B cell (primary cell): ENCODE data around the gene SNX14. TPM values are rescaled to one million over a fixed set of nuclear protein-coding genes. Genes with fewer than 3 reads are reported as not detected.
A peak's percentile ranks its signal among the peaks of the same experiment; 100 is the strongest.

ENCODE experiments used
- ATAC-seq: fragments of 200-7000 bp; cut with Tn5 transposase; one replicate; pipeline ENCODE4 v1.10.0; 2021; ENCODE audit warnings: low read depth, mild to moderate bottlenecking, moderate number of reproducible peaks, moderate library complexity
- CTCF ChIA-PET: fragments of 350-600 bp; sonication (Branson Sonifier 250); formaldehyde crosslinking; loops from one replicate; lab custom pipeline; 2021; ENCODE audit warnings: antibody characterized with exemption, inconsistent platforms; lab: Charles Lee
- POLR2A ChIA-PET: fragments of 350-600 bp; sonication (Branson Sonifier 250); formaldehyde crosslinking; loops from one replicate; lab custom pipeline; 2021; ENCODE audit warnings: antibody characterized with exemption; lab: Charles Lee
- DNase-seq: peaks from one replicate; pipeline ENCODE4 v3.0.0; 2013
- H2AFZ ChIP-seq: 2 replicates; pipeline ENCODE4 v1.6.1; 2012; ENCODE audit warnings: mild to moderate bottlenecking, low read depth, low read length; ENCODE audit not compliant: insufficient read depth, poor library complexity, severe bottlenecking
- H3K27ac ChIP-seq, 2 donors: 1 replicate in 1 of 2; 2 replicates in 1 of 2; pipeline ENCODE4 v1.5.1; 2012 to 2013; ENCODE audit warnings: low read length in 2 of 2, mild to moderate bottlenecking in 2 of 2, moderate library complexity in 1 of 2
- H3K27me3 ChIP-seq, 4 experiments: fragments of 200-600 bp in 1 of 4; sonication (generic) in 1 of 4; replicated peaks in 1 of 4; 1 replicate in 2 of 4; 2 replicates in 2 of 4; pipeline versions ENCODE4 v1.6.1 to v1.7.0; 2013 to 2016; ENCODE audit warnings: low read length in 3 of 4, mild to moderate bottlenecking in 2 of 4, mixed read lengths in 1 of 4, moderate library complexity in 1 of 4; ENCODE audit not compliant: insufficient read depth in 4 of 4, control insufficient read depth in 3 of 4; ENCODE audit errors: control extremely low read depth in 1 of 4
- H3K36me3 ChIP-seq, 2 experiments: replicated peaks in 1 of 2; 1 replicate in 1 of 2; 2 replicates in 1 of 2; pipeline versions ENCODE4 v1.6.1 to v1.7.1; 2013; ENCODE audit warnings: low read length in 1 of 2; ENCODE audit not compliant: insufficient read depth in 2 of 2, control insufficient read depth in 1 of 2; ENCODE audit errors: control extremely low read depth in 1 of 2, extremely low read depth in 1 of 2
- H3K4me1 ChIP-seq, 2 donors: fragments of 200-600 bp in 1 of 2; sonication (generic) in 1 of 2; 1 replicate in 1 of 2; 2 replicates in 1 of 2; pipeline versions ENCODE4 v1.5.1 to v1.6.1; 2013 to 2017; ENCODE audit warnings: low read length in 2 of 2; ENCODE audit not compliant: control insufficient read depth in 2 of 2, insufficient read depth in 2 of 2
- H3K4me2 ChIP-seq: replicated peaks from 2 replicates; pipeline ENCODE3; 2012; ENCODE audit warnings: mild to moderate bottlenecking, low read depth, low read length; ENCODE audit not compliant: poor library complexity, severe bottlenecking
- H3K4me3 ChIP-seq, 5 experiments: fragments of 200-600 bp in 1 of 5; sonication (generic) in 1 of 5; 1 replicate in 3 of 5; 2 replicates in 2 of 5; pipeline versions ENCODE4 v1.5.1 to v1.7.0; 2011 to 2016; ENCODE audit warnings: low read length in 4 of 5, mild to moderate bottlenecking in 4 of 5, low read depth in 2 of 5, control low read depth in 1 of 5, moderate library complexity in 1 of 5; ENCODE audit not compliant: insufficient read depth in 1 of 5; ENCODE audit errors: control extremely low read depth in 1 of 5, extremely low read depth in 1 of 5
- H3K79me2 ChIP-seq: fragments of 200-600 bp; sonication (generic); one replicate; pipeline ENCODE4 v1.6.0; 2016; ENCODE audit warnings: low read length; ENCODE audit not compliant: control insufficient read depth, insufficient read depth
- H3K9ac ChIP-seq: fragments of 200-600 bp; sonication (generic); 2 replicates; pipeline ENCODE4 v1.6.1; 2017; ENCODE audit warnings: mild to moderate bottlenecking, low read length, moderate library complexity
- H3K9me3 ChIP-seq, 3 donors: one replicate each; pipeline versions ENCODE4 v1.6.1 to v1.7.1; 2013; ENCODE audit warnings: low read length in 2 of 3; ENCODE audit not compliant: control insufficient read depth in 2 of 3, insufficient read depth in 1 of 3; ENCODE audit errors: control extremely low read depth in 1 of 3
- H4K20me1 ChIP-seq: 2 replicates; pipeline ENCODE4 v1.6.0; 2012; ENCODE audit warnings: mild to moderate bottlenecking, low read length; ENCODE audit not compliant: insufficient read depth, control insufficient read depth, poor library complexity, severe bottlenecking
- H3K27ac Mint-ChIP-seq: one replicate; pipeline ENCODE4 v1.8.0; 2021; ENCODE audit warnings: mixed read lengths
- H3K27me3 Mint-ChIP-seq: one replicate; pipeline ENCODE4 v1.8.0; 2021; ENCODE audit warnings: mixed read lengths
- H3K4me1 Mint-ChIP-seq: one replicate; pipeline ENCODE4 v1.8.0; 2021; ENCODE audit warnings: mixed read lengths
- H3K4me3 Mint-ChIP-seq: one replicate; pipeline ENCODE4 v1.8.0; 2021; ENCODE audit warnings: mixed read lengths
- H3K9me3 Mint-ChIP-seq: one replicate; pipeline ENCODE4 v1.8.0; 2022; ENCODE audit warnings: mixed read lengths; ENCODE audit not compliant: insufficient read depth
- EZH2 ChIP-seq: IDR thresholded peaks from 2 replicates; pipeline ENCODE4 v1.6.1; 2012; ENCODE audit warnings: borderline replicate concordance, low read depth, mild to moderate bottlenecking, moderate library complexity, low read length; ENCODE audit not compliant: insufficient read depth, poor library complexity, severe bottlenecking
- WGBS: methylation state at CpG from one replicate; pipeline ENCODE4 v1.1.5; 2013; ENCODE audit warnings: missing lambda C conversion rate; ENCODE audit not compliant: insufficient coverage; 5-methylcytosine and 5-hydroxymethylcytosine counted together
- intact Hi-C: fragments of 100-400 bp; cut with micrococcal nuclease; formaldehyde crosslinking; loops from one replicate; pipeline ENCODE4 v1.10.0; 2022
- polyA plus RNA-seq: library from polyadenylated mRNA; depleted of rRNA; stranded (reverse); fragments of >200 nt; gene quantifications from 2 replicates; pipeline ENCODE4 v1.2.3, GENCODE V29; 2012
- total RNA-seq, 2 donors: library from RNA; stranded (reverse); fragments of 120-200 nt in 1 of 2; gene quantifications; 1 replicate in 1 of 2; 2 replicates in 1 of 2; pipeline versions ENCODE4 v1.2.3 to v1.2.4, GENCODE V29; 2013 to 2022
- TF ChIP-seq, protein P1 (sequence below): fragments of 200-600 bp; IDR thresholded peaks from one replicate; pipeline ENCODE4 v1.8.0; 2022; ENCODE audit warnings: antibody characterized with exemption, mild to moderate bottlenecking

Gene SNX14
- total and polyA plus RNA-seq, 2 donors (not counting 1 experiment from before 2014, with no cell fraction given), result 36.9 to 80.0 TPM

GRCh38 chr6:85460154-85460920, 133.3 kb downstream of the SNX14 start:
- Mint-ChIP-seq H3K27me3 (peaks cover 2% of the 10 kb centered on the region), H3K9me3 (no peaks in the 10 kb centered on the region), H3K4me1 (peaks cover 91% of the 10 kb centered on the region), H3K4me3 (peak overlapping the region; percentile 50), H3K27ac (peak overlapping the region; percentile 89)
- CTCF ChIA-PET, result interaction anchor here (3.1 to 3.9 kb wide), 2 partner anchors 10 to 23 kb away, joined by 15 to 17 read pairs; partner anchors contain the start of gene NT5E
- Histone ChIP-seq H3K27me3 (peaks cover 0 to 3% (median 0%) of the 10 kb centered on the region in 4 experiments), H3K9ac (no peak overlapping the region), H3K9me3 (no peaks in the 10 kb centered on the region), H3K4me3 (no peak overlapping the region), H3K4me2 (peak overlapping the region; percentile 47), H3K36me3 (no peaks in the 10 kb centered on the region), H2AFZ (peak overlapping the region; percentile 3), H3K4me1 (peaks cover 41 to 75% of the 10 kb centered on the region in 2 donors), H3K27ac (peak overlapping the region; percentile 72 to 74), H4K20me1 (no peaks in the 10 kb centered on the region), H3K79me2 (peaks cover 22% of the 10 kb centered on the region)
- POLR2A ChIA-PET, result interaction anchor here (2.5 kb wide), 1 partner anchor 10 kb away, joined by 6 read pairs; the partner anchor contains the start of gene NT5E
- WGBS, result 0% methylated on average over 2 of the region's 4 CpGs
- intact Hi-C loops, result loop anchor here (5.0 kb wide), 1 partner anchor 43 kb away; no protein-coding TSS in a partner anchor
- no peak for TF ChIP-seq EZH2
- TF ChIP-seq, protein P1, sequence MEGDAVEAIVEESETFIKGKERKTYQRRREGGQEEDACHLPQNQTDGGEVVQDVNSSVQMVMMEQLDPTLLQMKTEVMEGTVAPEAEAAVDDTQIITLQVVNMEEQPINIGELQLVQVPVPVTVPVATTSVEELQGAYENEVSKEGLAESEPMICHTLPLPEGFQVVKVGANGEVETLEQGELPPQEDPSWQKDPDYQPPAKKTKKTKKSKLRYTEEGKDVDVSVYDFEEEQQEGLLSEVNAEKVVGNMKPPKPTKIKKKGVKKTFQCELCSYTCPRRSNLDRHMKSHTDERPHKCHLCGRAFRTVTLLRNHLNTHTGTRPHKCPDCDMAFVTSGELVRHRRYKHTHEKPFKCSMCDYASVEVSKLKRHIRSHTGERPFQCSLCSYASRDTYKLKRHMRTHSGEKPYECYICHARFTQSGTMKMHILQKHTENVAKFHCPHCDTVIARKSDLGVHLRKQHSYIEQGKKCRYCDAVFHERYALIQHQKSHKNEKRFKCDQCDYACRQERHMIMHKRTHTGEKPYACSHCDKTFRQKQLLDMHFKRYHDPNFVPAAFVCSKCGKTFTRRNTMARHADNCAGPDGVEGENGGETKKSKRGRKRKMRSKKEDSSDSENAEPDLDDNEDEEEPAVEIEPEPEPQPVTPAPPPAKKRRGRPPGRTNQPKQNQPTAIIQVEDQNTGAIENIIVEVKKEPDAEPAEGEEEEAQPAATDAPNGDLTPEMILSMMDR, result no peak
- DNase-seq (no peak), ATAC-seq (no peak)
